Transverse colon (tissue), 3 donors: ENCODE results near the gene PLXNC1.

Source experiments
- POLR2A ChIP-seq: fragments of 450-650 bp; IDR thresholded peaks from one replicate; pipeline ENCODE4 v1.6.1; 2016; ENCODE audit warnings: antibody characterized with exemption, mild to moderate bottlenecking, moderate library complexity
- POLR2AphosphoS5 ChIP-seq, 3 donors: sonication (generic); formaldehyde crosslinking; IDR thresholded peaks; one replicate each; pipeline ENCODE4 v1.6.1; 2016; ENCODE audit warnings: antibody characterized with exemption in 3 of 3

DNA sequence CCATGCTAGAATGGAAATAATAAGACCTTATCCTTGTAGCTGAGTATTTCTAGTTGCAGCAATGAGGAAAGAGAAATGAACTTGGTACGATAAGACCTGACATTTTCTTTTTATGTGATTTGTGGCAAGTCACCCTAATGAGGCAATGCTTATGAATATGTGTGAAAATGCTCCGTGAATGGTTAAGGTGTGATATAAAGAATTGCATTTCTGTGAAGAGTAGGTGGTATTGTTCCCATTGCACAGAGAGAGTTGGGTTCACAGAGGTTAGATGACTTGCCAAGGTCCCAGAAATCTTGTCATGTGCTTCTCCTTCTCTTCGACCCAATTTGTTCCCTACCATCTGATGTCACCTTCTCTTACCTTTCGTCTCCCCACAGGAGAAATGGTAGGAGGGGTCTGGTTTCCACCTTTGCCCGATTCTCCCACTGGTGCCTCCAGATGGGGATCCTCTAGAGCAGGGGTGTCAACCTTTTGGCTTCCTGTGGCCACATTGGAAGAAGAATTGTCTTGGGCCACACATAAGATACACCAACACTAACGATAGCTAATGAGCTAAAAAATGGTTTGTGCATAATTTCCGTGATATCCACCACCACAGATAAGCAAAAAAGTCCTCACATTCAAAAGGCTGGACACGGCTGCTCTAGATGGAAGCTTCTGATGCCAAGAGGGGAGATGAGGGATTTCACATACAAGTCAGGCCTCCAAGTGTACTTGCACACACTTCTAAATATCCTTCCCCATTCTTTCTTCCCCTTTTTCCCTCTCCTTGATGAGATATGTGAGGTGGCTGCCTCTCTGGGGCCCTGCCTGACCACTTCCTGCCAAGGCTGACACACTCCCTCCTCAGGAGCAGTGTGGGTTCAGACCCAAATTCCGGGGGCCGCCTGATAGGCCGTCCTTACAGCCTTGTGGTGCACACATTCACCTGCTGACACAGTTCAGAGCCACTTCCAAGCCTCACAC lies 96.1 kb downstream of the PLXNC1 start:
- TF ChIP-seq POLR2A (no peak), POLR2AphosphoS5 (IDR thresholded peaks at IDR 0.05) (no peak)
